Measurements from ENCODE around the gene GSTT4.

GRCh38 chr22:24040946-24041345, 35.7 kb upstream of the GSTT4 start:
- no peak for TF ChIP-seq CTCF (IDR thresholded peaks at IDR 0.05)
- TF ChIP-seq EP300 (IDR thresholded peaks at IDR 0.05), result no peak

Measured in suprapubic skin (tissue), 3 donors.